Loucy (cell line): ENCODE measurements around the gene SMIM13.

ENCODE experiments used
- EZH2phosphoT487 ChIP-seq: fragments of 200-600 bp; IDR thresholded peaks from 2 replicates; pipeline ENCODE4 v1.6.1; 2018; ENCODE audit warnings: antibody characterized with exemption, mild to moderate bottlenecking, moderate library complexity, borderline replicate concordance
- TF ChIP-seq, protein P1 (sequence below): fragments of 200-600 bp; sonication (generic); conservative IDR thresholded peaks from 2 replicates; pipeline ENCODE4 v1.5.1; 2014; ENCODE audit warnings: mild to moderate bottlenecking, antibody characterized with exemption, low read length

DNA sequence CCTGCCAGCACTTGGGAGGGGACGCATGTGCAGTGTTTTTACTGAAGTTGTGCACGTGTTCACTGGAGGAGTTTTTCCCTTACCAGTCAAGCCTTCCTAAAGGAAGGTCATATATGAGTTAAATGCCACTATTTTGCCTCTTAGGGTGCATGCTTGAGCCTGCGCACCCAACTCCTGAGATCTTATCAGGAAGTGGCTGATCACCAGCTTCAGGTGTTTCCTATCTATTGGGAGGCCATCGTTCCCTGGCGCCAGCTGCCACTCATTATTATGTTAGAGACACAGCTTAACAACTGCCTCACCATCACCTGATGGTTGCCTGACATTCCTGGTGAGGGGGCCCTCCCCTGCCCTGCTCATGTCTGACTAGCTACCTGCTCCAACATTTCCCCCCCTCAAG lies 9.4 kb downstream of the SMIM13 start:
- TF ChIP-seq, protein P1, sequence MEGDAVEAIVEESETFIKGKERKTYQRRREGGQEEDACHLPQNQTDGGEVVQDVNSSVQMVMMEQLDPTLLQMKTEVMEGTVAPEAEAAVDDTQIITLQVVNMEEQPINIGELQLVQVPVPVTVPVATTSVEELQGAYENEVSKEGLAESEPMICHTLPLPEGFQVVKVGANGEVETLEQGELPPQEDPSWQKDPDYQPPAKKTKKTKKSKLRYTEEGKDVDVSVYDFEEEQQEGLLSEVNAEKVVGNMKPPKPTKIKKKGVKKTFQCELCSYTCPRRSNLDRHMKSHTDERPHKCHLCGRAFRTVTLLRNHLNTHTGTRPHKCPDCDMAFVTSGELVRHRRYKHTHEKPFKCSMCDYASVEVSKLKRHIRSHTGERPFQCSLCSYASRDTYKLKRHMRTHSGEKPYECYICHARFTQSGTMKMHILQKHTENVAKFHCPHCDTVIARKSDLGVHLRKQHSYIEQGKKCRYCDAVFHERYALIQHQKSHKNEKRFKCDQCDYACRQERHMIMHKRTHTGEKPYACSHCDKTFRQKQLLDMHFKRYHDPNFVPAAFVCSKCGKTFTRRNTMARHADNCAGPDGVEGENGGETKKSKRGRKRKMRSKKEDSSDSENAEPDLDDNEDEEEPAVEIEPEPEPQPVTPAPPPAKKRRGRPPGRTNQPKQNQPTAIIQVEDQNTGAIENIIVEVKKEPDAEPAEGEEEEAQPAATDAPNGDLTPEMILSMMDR = no peak
- no peak for TF ChIP-seq EZH2phosphoT487
